Heart right ventricle (tissue), 16 donors: ENCODE results near the gene RND2. TPM values are rescaled to one million over a fixed set of nuclear protein-coding genes. Genes with fewer than 3 reads are reported as not detected.

Experiments used
- ATAC-seq, 8 donors: fragments of 200-7000 bp; cut with Tn5 transposase; one replicate each; pipeline ENCODE4 v1.9.1; 2020; ENCODE audit warnings: mild to moderate bottlenecking in 8 of 8, moderate library complexity in 8 of 8, moderate number of reproducible peaks in 1 of 8
- DNase-seq, 2 donors: peaks; one replicate each; pipeline ENCODE4 v3.0.0-alpha.2; 2020
- H3K27ac ChIP-seq, 10 donors: fragments of 200-600 bp; sonication (generic) in 2 of 10; one replicate each; pipeline versions ENCODE4 v1.5.0 to v1.8.0; 2020 to 2022; ENCODE audit warnings: mild to moderate bottlenecking in 3 of 10
- H3K27me3 ChIP-seq, 7 donors: fragments of 200-600 bp; one replicate each; pipeline ENCODE4 v1.8.0; 2021 to 2022; ENCODE audit warnings: mild to moderate bottlenecking in 2 of 7
- H3K36me3 ChIP-seq, 9 donors: fragments of 200-600 bp; sonication (generic) in 1 of 9; one replicate each; pipeline versions ENCODE4 v1.5.0 to v1.8.0; 2020 to 2022; ENCODE audit warnings: mild to moderate bottlenecking in 2 of 9
- H3K4me1 ChIP-seq, 9 donors: fragments of 200-600 bp; sonication (generic) in 1 of 9; one replicate each; pipeline versions ENCODE4 v1.5.0 to v1.8.0; 2020 to 2022; ENCODE audit warnings: mild to moderate bottlenecking in 4 of 9
- H3K4me3 ChIP-seq, 10 donors: fragments of 200-600 bp; sonication (generic) in 2 of 10; one replicate each; pipeline versions ENCODE4 v1.5.0 to v1.8.0; 2020 to 2022; ENCODE audit warnings: mild to moderate bottlenecking in 7 of 10, moderate library complexity in 2 of 10
- H3K9me3 ChIP-seq, 11 donors: fragments of 200-600 bp in 10 of 11; sonication (generic) in 2 of 11; one replicate each; pipeline versions ENCODE4 v1.5.0 to v1.8.0; 2013 to 2022; ENCODE audit warnings: mild to moderate bottlenecking in 2 of 11, control low read depth in 1 of 11, moderate library complexity in 1 of 11
- CTCF ChIP-seq, 9 donors: fragments of 200-600 bp; sonication (generic) in 2 of 9; IDR thresholded peaks; one replicate each; pipeline versions ENCODE4 v1.5.0 to v1.8.0; 2021 to 2022; ENCODE audit warnings: antibody characterized with exemption in 9 of 9, mild to moderate bottlenecking in 5 of 9, moderate library complexity in 1 of 9
- WGBS, 2 donors: extraction: QIAGEN DNeasy Blood & Tissue Kit; methylation state at CpG; one replicate each; pipeline ENCODE4 v1.1.7; 2013; ENCODE audit warnings: inconsistent platforms in 1 of 2; 5-methylcytosine and 5-hydroxymethylcytosine counted together
- intact Hi-C, 10 donors: fragments of 100-400 bp; cut with DNase I; formaldehyde crosslinking; loops; one replicate each; pipeline versions ENCODE4 v1.11.1 to v1.14.2; 2022
- polyA plus RNA-seq, 2 donors: library from polyadenylated mRNA; stranded (reverse); fragments of 200-250 nt; gene quantifications; one replicate each; pipeline ENCODE4 v1.2.3, GENCODE V29; 2013
- total RNA-seq, 10 donors: library from RNA; stranded (reverse); fragmentation: NEBNext Ultra II Directional in 3 of 10; extraction: Animal tissue kit (Norgen Biotek cat#: 25700) in 3 of 10; gene quantifications; one replicate each; pipeline versions ENCODE4 v1.2.1 to v1.2.4, GENCODE V29; 2021 to 2023
- donor health status: Arrhythmogenic right ventricular cardiomyopathy.
- donor health status: ischemic (EF 13 %, LVEDD 7.1; RV severe dilation, severe dysfunction).
- donor health status: healthy with polysubstance abuse.
- donor health status: DM: no; HTN: yes; CAD: no.
- donor health status: DM: no; HTN: no; CAD: no.
- donor health status: ischemic (EF 25% LVEDD 6.9; RV normal size, moderate dysfunction).
- donor health status: ischemic (EF 25% LVEDD 5.7; RV mildly dilated, moderate dysfunction).
- donor health status: healthy.
- donor health status: DM: yes; HTN: yes; CAD: no.
- donor health status: Ischemic cardiomyopathy.
- donor health status: ischemic (EF 35%, LVEDD 5.7; RV mildly dilated, moderate dysfunction).
- donor health status: nonischemic (EF 11% LVEDD 7.7; RV severe dilation, severe dysfunction).
- donor health status: DM: yes; HTN: yes; CAD: no.
- donor health status: PGD.
- donor health status: ischemic (EF 29% LVEDD 5.4; RV normal size, mild dysfunction).
- donor health status: nonischemic (EF 23%, LVEDD 6.1; RV moderate dilation, normal function).

The RND2 gene
- total and polyA plus RNA-seq, 12 donors = 0.14 to 2.3 (median 0.51) TPM

GRCh38 chr17:43019418-43019817 lies 5.6 kb upstream of the RND2 start:
- ATAC-seq = no peak
- TF ChIP-seq CTCF (IDR thresholded peaks at IDR 0.05) = no peak
- Histone ChIP-seq H3K4me3 (peak overlapping the region in 5 of 10 donors; percentile 2 to 99 (median 16)), H3K27me3 (no peaks in the 10 kb centered on the region), H3K4me1 (peaks cover 17 to 73% (median 68%) of the 10 kb centered on the region in 9 donors), H3K9me3 (no peaks in the 10 kb centered on the region), H3K36me3 (peaks cover 0 to 43% (median 4%) of the 10 kb centered on the region in 9 donors), H3K27ac (peak overlapping the region; percentile 5 to 94 (median 90))
- 28 to 35% methylated on average over 7 of the region's 7 CpGs for WGBS, 2 donors
- intact Hi-C loops = no loop called here
- DNase-seq = no peak

- ATAC-seq (peak in 5 of 8 donors; percentile 3 to 43 (median 24)), DNase-seq (peak in 1 of 2 donors; percentile 41)
- Histone ChIP-seq H3K4me3 (peak overlapping the region in 8 of 10 donors; percentile 2 to 100 (median 89)), H3K27ac (peak overlapping the region; percentile 43 to 94 (median 90)), H3K36me3 (peaks cover 0 to 36% (median 4%) of the 10 kb centered on the region in 9 donors), H3K27me3 (no peaks in the 10 kb centered on the region), H3K4me1 (peaks cover 12 to 71% (median 63%) of the 10 kb centered on the region in 9 donors), H3K9me3 (no peaks in the 10 kb centered on the region)
- intact Hi-C loops = loop anchor here in 9 of 10 donors (5.0 to 10.0 kb wide), 8 partner anchors 105 to 345 kb away; partner anchors contain the start of genes NBR1 (in 7 of the 9) and BRCA1 (in 5 of the 9)
- no peak for TF ChIP-seq CTCF (IDR thresholded peaks at IDR 0.05)
- WGBS, 2 donors = 46 to 59% methylated on average over 6 of the region's 6 CpGs
These were observed 4.9 kb upstream of the RND2 start for GRCh38 chr17:43020030-43020621.

GRCh38 chr17:43020789-43021740 lies 4.0 kb upstream of the RND2 start:
- ATAC-seq = peak; percentile 32 to 56 (median 43)
- H3K4me3 ChIP-seq = peak overlapping the region; percentile 88 to 100 (median 96)

More at GRCh38 chr17:43020789-43021740, 4.0 kb upstream of the RND2 start:
- peak overlapping the region; percentile 74 to 94 (median 90) for H3K27ac ChIP-seq
- 12 to 18% methylated on average over 35 to 36 of the region's 40 CpGs for WGBS, 2 donors
- no peaks in the 10 kb centered on the region for H3K27me3 ChIP-seq
- peak; percentile 66 to 76 for DNase-seq
- no peak for TF ChIP-seq CTCF (IDR thresholded peaks at IDR 0.05)
- intact Hi-C loops = loop anchor here in 9 of 10 donors (5.0 to 10.0 kb wide), 8 partner anchors 104 to 344 kb away; partner anchors contain the start of genes NBR1 (in 7 of the 9) and BRCA1 (in 5 of the 9)
- no peaks in the 10 kb centered on the region for H3K9me3 ChIP-seq
- H3K36me3 ChIP-seq = peaks cover 0 to 29% (median 2%) of the 10 kb centered on the region in 9 donors
- peaks cover 8 to 61% (median 54%) of the 10 kb centered on the region in 9 donors for H3K4me1 ChIP-seq
